HCT116 (cell line): ENCODE measurements around the gene SPOCK3. TPM values are rescaled to one million over a fixed set of nuclear protein-coding genes. Genes with fewer than 3 reads are reported as not detected.

Experiments used
- ATAC-seq: fragments of 200-7000 bp; cut with Tn5 transposase; 2 replicates; pipeline ENCODE4 v1.9.1; 2020; ENCODE audit warnings: mild to moderate bottlenecking, moderate library complexity
- BruUV-seq: library from RNA; stranded (reverse); fragments of 400-500 nt; replicated peaks from 2 replicates; lab custom pipeline; 2021; lab: Mats Ljungman, UMichigan
- CTCF ChIA-PET: fragments of 300-600 bp; sonication (Branson Sonifier 250); formaldehyde crosslinking; loops from one replicate; lab custom pipeline; 2021; ENCODE audit warnings: antibody characterized with exemption; lab: Charles Lee
- POLR2A ChIA-PET: fragments of 300-600, 350-600 bp; sonication (Branson Sonifier 250); formaldehyde crosslinking; loops from one replicate; lab custom pipeline; 2021; ENCODE audit warnings: antibody characterized with exemption; lab: Charles Lee
- RAD21 ChIA-PET, 2 experiments: fragments of 300-600 bp; sonication (Branson Sonifier 250); formaldehyde crosslinking; loops; one replicate each; lab custom pipeline; 2023; ENCODE audit warnings: low total read pairs in 2 of 2; ENCODE audit not compliant: uncharacterized antibody in 2 of 2, unreplicated experiment in 2 of 2, low non-redundant PET in 1 of 2; lab: Charles Lee
- DNase-seq: peaks from one replicate; pipeline ENCODE4 v3.0.0-alpha.2; 2010; ENCODE audit warnings: low read depth, low spot score
- H2AFZ ChIP-seq: fragments of 200-600 bp; shearing (Covaris generic), sonication (generic); 2 replicates; pipeline ENCODE4 v1.6.1; 2017; ENCODE audit warnings: low read depth, mixed run types, mixed read lengths, antibody characterized with exemption, low read length; ENCODE audit not compliant: poor library complexity, severe bottlenecking
- H3K27ac ChIP-seq: 2 replicates; pipeline ENCODE4 v1.5.1; 2012; ENCODE audit warnings: low read depth, low read length
- H3K27me3 ChIP-seq: fragments of 200-600 bp; sonication (generic); 2 replicates; pipeline ENCODE4 v1.6.1; 2016; ENCODE audit warnings: mixed run types, low read length, mixed read lengths; ENCODE audit not compliant: insufficient read depth
- H3K36me3 ChIP-seq, 2 experiments: fragments of 200-500 bp in 1 of 2; fragments of 200-600 bp in 1 of 2; sonication (Bioruptor generic) in 1 of 2; sonication (generic) in 1 of 2; 2 replicates each; pipeline versions ENCODE4 v1.5.1 to v1.6.1; 2014 to 2016; ENCODE audit warnings: low read length in 2 of 2, inconsistent platforms in 1 of 2, mixed read lengths in 1 of 2, mixed run types in 1 of 2; ENCODE audit not compliant: insufficient read depth in 2 of 2, control insufficient read depth in 1 of 2
- H3K4me1 ChIP-seq, 2 experiments: fragments of 200-600 bp in 1 of 2; sonication (generic) in 1 of 2; 2 replicates each; pipeline versions ENCODE4 v1.5.1 to v1.6.1; 2012 to 2017; ENCODE audit warnings: low read length in 2 of 2, inconsistent platforms in 1 of 2, mild to moderate bottlenecking in 1 of 2, mixed read lengths in 1 of 2, mixed run types in 1 of 2, moderate library complexity in 1 of 2; ENCODE audit not compliant: insufficient read depth in 2 of 2, control insufficient read depth in 1 of 2
- H3K4me2 ChIP-seq: fragments of 200-600 bp; sonication (generic); 2 replicates; pipeline ENCODE4 v1.6.1; 2017; ENCODE audit warnings: mixed run types, low read length, mixed read lengths
- H3K4me3 ChIP-seq, 2 experiments: fragments of 200-600 bp in 1 of 2; sonication (generic) in 1 of 2; replicated peaks in 1 of 2; 2 replicates each; pipeline ENCODE4 v1.5.1; 2011 to 2016; ENCODE audit warnings: low read length in 2 of 2, control low read depth in 1 of 2, low read depth in 1 of 2, mild to moderate bottlenecking in 1 of 2, mixed read lengths in 1 of 2, mixed run types in 1 of 2
- H3K79me2 ChIP-seq: fragments of 200-600 bp; sonication (generic); 2 replicates; pipeline ENCODE4 v1.6.1; 2017; ENCODE audit warnings: mild to moderate bottlenecking, mixed run types, low read length, moderate library complexity, mixed read lengths; ENCODE audit not compliant: insufficient read depth
- H3K9ac ChIP-seq: fragments of 200-600 bp; sonication (generic); 2 replicates; pipeline ENCODE4 v1.6.1; 2016; ENCODE audit warnings: low read length, mixed read lengths
- H3K9me2 ChIP-seq: fragments of 200-600 bp; sonication (generic), shearing (Covaris generic); 2 replicates; pipeline ENCODE4 v1.6.1; 2017; ENCODE audit warnings: mixed run types, mild to moderate bottlenecking, moderate library complexity; ENCODE audit not compliant: insufficient read depth
- H3K9me3 ChIP-seq, 2 experiments: fragments of 200-500 bp in 1 of 2; fragments of 200-600 bp in 1 of 2; sonication (Bioruptor generic) in 1 of 2; sonication (generic) in 1 of 2; 2 replicates each; pipeline ENCODE4 v1.6.1; 2014 to 2017; ENCODE audit warnings: low read length in 2 of 2, mixed read lengths in 2 of 2, inconsistent platforms in 1 of 2, low read depth in 1 of 2, mild to moderate bottlenecking in 1 of 2, mixed run types in 1 of 2, moderate library complexity in 1 of 2; ENCODE audit not compliant: control insufficient read depth in 1 of 2, insufficient read depth in 1 of 2
- H4K20me1 ChIP-seq: fragments of 200-600 bp; sonication (generic), shearing (Covaris generic); 2 replicates; pipeline ENCODE4 v1.6.1; 2017; ENCODE audit warnings: mixed run types, mild to moderate bottlenecking, moderate library complexity; ENCODE audit not compliant: insufficient read depth
- CBX3 ChIP-seq: IDR thresholded peaks from 2 replicates; pipeline ENCODE4 v1.6.1; 2012; ENCODE audit warnings: low read depth
- EGR1 ChIP-seq: IDR thresholded peaks from 2 replicates; pipeline ENCODE4 v1.6.1; 2012; ENCODE audit warnings: low read depth
- ELF1 ChIP-seq: IDR thresholded peaks from 2 replicates; pipeline ENCODE4 v1.6.1; 2012; ENCODE audit warnings: low read depth, borderline replicate concordance
- EZH2phosphoT487 ChIP-seq: fragments of 200-600 bp; IDR thresholded peaks from 2 replicates; pipeline ENCODE4 v1.6.1; 2018; ENCODE audit warnings: antibody characterized with exemption, borderline replicate concordance
- JUND ChIP-seq: IDR thresholded peaks from 2 replicates; pipeline ENCODE4 v1.6.1; 2012
- POLR2A ChIP-seq: IDR thresholded peaks from 2 replicates; pipeline ENCODE4 v1.7.0; 2011; ENCODE audit warnings: borderline replicate concordance; ENCODE audit not compliant: insufficient read depth, insufficient read length; ENCODE audit errors: extremely low read depth
- SIN3A ChIP-seq: IDR thresholded peaks from 2 replicates; pipeline ENCODE4 v1.6.1; 2012; ENCODE audit warnings: low read depth
- SP1 ChIP-seq: IDR thresholded peaks from 2 replicates; pipeline ENCODE4 v1.6.1; 2012; ENCODE audit warnings: low read depth
- SRF ChIP-seq: IDR thresholded peaks from 2 replicates; pipeline ENCODE4 v1.6.1; 2012; ENCODE audit warnings: low read depth
- TCF7L2 ChIP-seq: IDR thresholded peaks from 2 replicates; pipeline ENCODE4 v1.7.0; 2011; ENCODE audit warnings: borderline replicate concordance, inconsistent platforms; ENCODE audit not compliant: insufficient read depth, insufficient read length; ENCODE audit errors: extremely low read depth
- YY1 ChIP-seq: IDR thresholded peaks from 2 replicates; pipeline ENCODE4 v1.6.1; 2011; ENCODE audit warnings: low read length, low read depth, moderate library complexity, mild to moderate bottlenecking; ENCODE audit not compliant: insufficient replicate concordance; ENCODE audit errors: extremely low read depth
- ZFX ChIP-seq: fragments of 450-650 bp; IDR thresholded peaks from 2 replicates; pipeline ENCODE4 v1.6.1; 2017
- ZNF274 ChIP-seq: fragments of 200-500 bp; sonication (Bioruptor generic); IDR thresholded peaks from 2 replicates; pipeline ENCODE4 v1.6.1; 2014; ENCODE audit warnings: mild to moderate bottlenecking, low read depth, low read length, inconsistent platforms
- intact Hi-C: fragments of 100-400 bp; cut with micrococcal nuclease; formaldehyde crosslinking; loops from 2 replicates; pipeline ENCODE4 v1.10.0; 2022
- total RNA-seq: library from RNA; stranded (reverse); gene quantifications from one replicate; pipeline ENCODE4 v1.2.1, GENCODE V29; 2021; ENCODE audit not compliant: unreplicated experiment
- TF ChIP-seq, protein P1 (sequence below): IDR thresholded peaks from 2 replicates; pipeline ENCODE4 v1.6.1; 2011; ENCODE audit warnings: mild to moderate bottlenecking, low read length, moderate library complexity; ENCODE audit not compliant: insufficient replicate concordance; ENCODE audit errors: extremely low read depth
- TF ChIP-seq, protein P2 (sequence below): IDR thresholded peaks from 2 replicates; pipeline ENCODE4 v1.6.1; 2012
- TF ChIP-seq, protein P3 (sequence below): IDR thresholded peaks from 2 replicates; pipeline ENCODE4 v1.6.1; 2012; ENCODE audit warnings: low read depth
- TF ChIP-seq, protein P4 (sequence below), 3 experiments: fragments of 200-600 bp in 1 of 3; sonication (generic) in 1 of 3; IDR thresholded peaks in 2 of 3; conservative IDR thresholded peaks in 1 of 3; 2 replicates each; pipeline ENCODE4 v1.5.1; 2012 to 2017; ENCODE audit warnings: low read depth in 2 of 3, low read length in 2 of 3, antibody characterized with exemption in 1 of 3, borderline replicate concordance in 1 of 3, control low read depth in 1 of 3, mild to moderate bottlenecking in 1 of 3, mixed read lengths in 1 of 3, mixed run types in 1 of 3, moderate library complexity in 1 of 3; ENCODE audit not compliant: insufficient read depth in 1 of 3
- TF ChIP-seq, protein P5 (sequence below): IDR thresholded peaks from 2 replicates; pipeline ENCODE4 v1.6.1; 2012

SPOCK3 gene
- total RNA-seq, 1 experiment from 2014 or later = 1.7 TPM

DNA sequence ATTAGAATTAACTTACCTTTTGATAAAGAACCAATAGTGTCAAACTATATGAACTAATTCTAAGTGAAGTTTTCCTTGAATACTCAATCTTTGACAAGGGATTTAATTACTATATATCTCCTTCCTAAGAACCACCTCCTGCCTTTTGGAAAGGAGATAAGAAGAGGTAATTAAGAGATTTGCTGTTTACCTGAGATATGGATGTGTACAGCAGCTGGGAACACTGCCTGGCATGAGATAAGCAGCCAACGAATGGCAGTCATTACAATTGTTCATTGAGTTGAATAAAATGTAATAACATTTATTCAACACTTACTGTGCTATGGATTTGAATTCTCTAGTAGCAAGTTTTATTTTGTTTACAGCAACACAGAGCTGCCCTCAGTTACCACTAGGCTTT lies 407.1 kb downstream of the SPOCK3 start:
- H3K4me1 ChIP-seq = no peaks in the 10 kb centered on the region
- intact Hi-C loops = no loop called here
- RAD21 ChIA-PET = no interaction called here
- DNase-seq (no peak), ATAC-seq (no peak)
- H3K27ac ChIP-seq = no peak overlapping the region
- H3K27me3 ChIP-seq = no peaks in the 10 kb centered on the region
- no peak overlapping the region for H2AFZ ChIP-seq
- CTCF ChIA-PET = no interaction called here
- H3K79me2 ChIP-seq = no peaks in the 10 kb centered on the region
- BruUV-seq = no TSS peak
- POLR2A ChIA-PET = no interaction called here
- no peaks in the 10 kb centered on the region for H4K20me1 ChIP-seq
- no peaks in the 10 kb centered on the region for H3K36me3 ChIP-seq
- no peaks in the 10 kb centered on the region for H3K9me3 ChIP-seq
- H3K4me3 ChIP-seq = no peak overlapping the region
- no peak overlapping the region for H3K4me2 ChIP-seq
- TF ChIP-seq EZH2phosphoT487 = no peak
- no peak for TF ChIP-seq ELF1
- no peak for TF ChIP-seq JUND
- TF ChIP-seq ZNF274 = no peak
- TF ChIP-seq, protein P1, sequence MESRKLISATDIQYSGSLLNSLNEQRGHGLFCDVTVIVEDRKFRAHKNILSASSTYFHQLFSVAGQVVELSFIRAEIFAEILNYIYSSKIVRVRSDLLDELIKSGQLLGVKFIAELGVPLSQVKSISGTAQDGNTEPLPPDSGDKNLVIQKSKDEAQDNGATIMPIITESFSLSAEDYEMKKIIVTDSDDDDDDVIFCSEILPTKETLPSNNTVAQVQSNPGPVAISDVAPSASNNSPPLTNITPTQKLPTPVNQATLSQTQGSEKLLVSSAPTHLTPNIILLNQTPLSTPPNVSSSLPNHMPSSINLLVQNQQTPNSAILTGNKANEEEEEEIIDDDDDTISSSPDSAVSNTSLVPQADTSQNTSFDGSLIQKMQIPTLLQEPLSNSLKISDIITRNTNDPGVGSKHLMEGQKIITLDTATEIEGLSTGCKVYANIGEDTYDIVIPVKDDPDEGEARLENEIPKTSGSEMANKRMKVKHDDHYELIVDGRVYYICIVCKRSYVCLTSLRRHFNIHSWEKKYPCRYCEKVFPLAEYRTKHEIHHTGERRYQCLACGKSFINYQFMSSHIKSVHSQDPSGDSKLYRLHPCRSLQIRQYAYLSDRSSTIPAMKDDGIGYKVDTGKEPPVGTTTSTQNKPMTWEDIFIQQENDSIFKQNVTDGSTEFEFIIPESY = no peak
- TF ChIP-seq, protein P2, sequence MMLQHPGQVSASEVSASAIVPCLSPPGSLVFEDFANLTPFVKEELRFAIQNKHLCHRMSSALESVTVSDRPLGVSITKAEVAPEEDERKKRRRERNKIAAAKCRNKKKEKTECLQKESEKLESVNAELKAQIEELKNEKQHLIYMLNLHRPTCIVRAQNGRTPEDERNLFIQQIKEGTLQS = no peak
- TF ChIP-seq, protein P3, sequence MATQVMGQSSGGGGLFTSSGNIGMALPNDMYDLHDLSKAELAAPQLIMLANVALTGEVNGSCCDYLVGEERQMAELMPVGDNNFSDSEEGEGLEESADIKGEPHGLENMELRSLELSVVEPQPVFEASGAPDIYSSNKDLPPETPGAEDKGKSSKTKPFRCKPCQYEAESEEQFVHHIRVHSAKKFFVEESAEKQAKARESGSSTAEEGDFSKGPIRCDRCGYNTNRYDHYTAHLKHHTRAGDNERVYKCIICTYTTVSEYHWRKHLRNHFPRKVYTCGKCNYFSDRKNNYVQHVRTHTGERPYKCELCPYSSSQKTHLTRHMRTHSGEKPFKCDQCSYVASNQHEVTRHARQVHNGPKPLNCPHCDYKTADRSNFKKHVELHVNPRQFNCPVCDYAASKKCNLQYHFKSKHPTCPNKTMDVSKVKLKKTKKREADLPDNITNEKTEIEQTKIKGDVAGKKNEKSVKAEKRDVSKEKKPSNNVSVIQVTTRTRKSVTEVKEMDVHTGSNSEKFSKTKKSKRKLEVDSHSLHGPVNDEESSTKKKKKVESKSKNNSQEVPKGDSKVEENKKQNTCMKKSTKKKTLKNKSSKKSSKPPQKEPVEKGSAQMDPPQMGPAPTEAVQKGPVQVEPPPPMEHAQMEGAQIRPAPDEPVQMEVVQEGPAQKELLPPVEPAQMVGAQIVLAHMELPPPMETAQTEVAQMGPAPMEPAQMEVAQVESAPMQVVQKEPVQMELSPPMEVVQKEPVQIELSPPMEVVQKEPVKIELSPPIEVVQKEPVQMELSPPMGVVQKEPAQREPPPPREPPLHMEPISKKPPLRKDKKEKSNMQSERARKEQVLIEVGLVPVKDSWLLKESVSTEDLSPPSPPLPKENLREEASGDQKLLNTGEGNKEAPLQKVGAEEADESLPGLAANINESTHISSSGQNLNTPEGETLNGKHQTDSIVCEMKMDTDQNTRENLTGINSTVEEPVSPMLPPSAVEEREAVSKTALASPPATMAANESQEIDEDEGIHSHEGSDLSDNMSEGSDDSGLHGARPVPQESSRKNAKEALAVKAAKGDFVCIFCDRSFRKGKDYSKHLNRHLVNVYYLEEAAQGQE = no peak
- TF ChIP-seq YY1 = no peak
- TF ChIP-seq, protein P4, sequence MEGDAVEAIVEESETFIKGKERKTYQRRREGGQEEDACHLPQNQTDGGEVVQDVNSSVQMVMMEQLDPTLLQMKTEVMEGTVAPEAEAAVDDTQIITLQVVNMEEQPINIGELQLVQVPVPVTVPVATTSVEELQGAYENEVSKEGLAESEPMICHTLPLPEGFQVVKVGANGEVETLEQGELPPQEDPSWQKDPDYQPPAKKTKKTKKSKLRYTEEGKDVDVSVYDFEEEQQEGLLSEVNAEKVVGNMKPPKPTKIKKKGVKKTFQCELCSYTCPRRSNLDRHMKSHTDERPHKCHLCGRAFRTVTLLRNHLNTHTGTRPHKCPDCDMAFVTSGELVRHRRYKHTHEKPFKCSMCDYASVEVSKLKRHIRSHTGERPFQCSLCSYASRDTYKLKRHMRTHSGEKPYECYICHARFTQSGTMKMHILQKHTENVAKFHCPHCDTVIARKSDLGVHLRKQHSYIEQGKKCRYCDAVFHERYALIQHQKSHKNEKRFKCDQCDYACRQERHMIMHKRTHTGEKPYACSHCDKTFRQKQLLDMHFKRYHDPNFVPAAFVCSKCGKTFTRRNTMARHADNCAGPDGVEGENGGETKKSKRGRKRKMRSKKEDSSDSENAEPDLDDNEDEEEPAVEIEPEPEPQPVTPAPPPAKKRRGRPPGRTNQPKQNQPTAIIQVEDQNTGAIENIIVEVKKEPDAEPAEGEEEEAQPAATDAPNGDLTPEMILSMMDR (IDR thresholded peaks at IDR 0.05 in 2 of 3, conservative IDR thresholded peaks at IDR 0.05 in 1 of 3; ENCODE audit: borderline replicate concordance in 1 of 3, insufficient read depth in 1 of 3, low read depth in 2 of 3, low read length in 2 of 3) = no peak
- TF ChIP-seq SIN3A = no peak
- no peak for TF ChIP-seq POLR2A
- TF ChIP-seq SRF = no peak
- no peak for TF ChIP-seq EGR1
- TF ChIP-seq ZFX = no peak
- no peak for TF ChIP-seq TCF7L2
- no peak for TF ChIP-seq SP1
- TF ChIP-seq, protein P5, sequence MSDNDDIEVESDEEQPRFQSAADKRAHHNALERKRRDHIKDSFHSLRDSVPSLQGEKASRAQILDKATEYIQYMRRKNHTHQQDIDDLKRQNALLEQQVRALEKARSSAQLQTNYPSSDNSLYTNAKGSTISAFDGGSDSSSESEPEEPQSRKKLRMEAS = no peak
- no peak for TF ChIP-seq CBX3
- no peak overlapping the region for H3K9ac ChIP-seq
- no peaks in the 10 kb centered on the region for H3K9me2 ChIP-seq
